Heart left ventricle (tissue), 13 donors: Measurements from ENCODE around the gene KRT222.

ENCODE experiments used
- POLR2A ChIP-seq, 2 donors: fragments of 450-650 bp; IDR thresholded peaks; one replicate each; pipeline ENCODE4 v1.6.1; 2017; ENCODE audit warnings: antibody characterized with exemption in 2 of 2, mild to moderate bottlenecking in 2 of 2, moderate library complexity in 2 of 2
- TF ChIP-seq, protein P1 (sequence below), 12 donors: fragments of 200-600 bp; sonication (generic) in 4 of 12; IDR thresholded peaks; one replicate each; pipeline versions ENCODE4 v1.5.0 to v1.8.0; 2018 to 2022; ENCODE audit warnings: antibody characterized with exemption in 12 of 12, mild to moderate bottlenecking in 5 of 12
- donor health status: ischemic (EF 13 %, LVEDD 7.1; RV severe dilation, severe dysfunction).
- donor health status: DM: no; HTN: yes; CAD: no.
- donor health status: DM: no; HTN: no; CAD: no.
- donor health status: ischemic (EF 25% LVEDD 6.9; RV normal size, moderate dysfunction).
- donor health status: ischemic (EF 25% LVEDD 5.7; RV mildly dilated, moderate dysfunction).
- donor health status: ischemic (EF 35%, LVEDD 5.7; RV mildly dilated, moderate dysfunction).
- donor health status: nonischemic (EF 11% LVEDD 7.7; RV severe dilation, severe dysfunction).
- donor health status: DM: yes; HTN: yes; CAD: no.
- donor health status: PGD.
- donor health status: ischemic (EF 29% LVEDD 5.4; RV normal size, mild dysfunction).
- donor health status: nonischemic (EF 23%, LVEDD 6.1; RV moderate dilation, normal function).

DNA sequence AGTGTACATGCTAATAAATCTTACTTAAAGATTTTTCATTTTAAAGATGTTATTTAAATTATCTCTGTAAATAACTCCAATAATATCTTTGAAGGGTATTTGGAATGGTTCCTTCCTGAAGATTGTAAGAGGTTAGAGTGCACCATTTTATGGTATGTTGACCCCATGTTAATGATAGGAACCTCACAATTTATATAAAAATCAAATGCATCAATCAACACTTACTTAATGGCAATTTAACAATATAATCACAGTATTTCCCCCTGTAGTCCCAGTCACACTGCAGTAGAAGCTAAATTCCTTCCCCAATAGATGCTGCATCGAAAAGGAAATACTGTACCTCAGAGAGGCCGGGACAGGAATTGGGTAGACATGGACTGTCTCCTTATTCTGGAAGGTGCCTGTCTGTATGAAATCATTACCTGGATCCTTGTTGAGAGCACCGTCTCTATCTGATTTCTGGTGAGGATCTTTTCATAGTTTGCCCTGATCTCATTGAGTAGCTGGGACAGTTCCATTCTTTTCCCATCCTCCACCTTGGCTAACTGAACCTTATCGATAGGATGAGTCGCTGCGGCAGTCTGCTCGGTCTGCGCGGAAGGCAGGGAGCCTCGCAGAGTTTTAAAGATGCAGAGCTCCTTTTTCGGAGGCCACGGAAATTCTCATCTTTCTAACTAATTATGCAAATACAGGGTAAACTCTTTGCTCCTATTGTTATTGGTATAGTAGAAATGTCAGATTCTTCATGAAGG is at the start of gene KRT222:
- no peak for TF ChIP-seq POLR2A (IDR thresholded peaks at IDR 0.05)
- TF ChIP-seq, protein P1, sequence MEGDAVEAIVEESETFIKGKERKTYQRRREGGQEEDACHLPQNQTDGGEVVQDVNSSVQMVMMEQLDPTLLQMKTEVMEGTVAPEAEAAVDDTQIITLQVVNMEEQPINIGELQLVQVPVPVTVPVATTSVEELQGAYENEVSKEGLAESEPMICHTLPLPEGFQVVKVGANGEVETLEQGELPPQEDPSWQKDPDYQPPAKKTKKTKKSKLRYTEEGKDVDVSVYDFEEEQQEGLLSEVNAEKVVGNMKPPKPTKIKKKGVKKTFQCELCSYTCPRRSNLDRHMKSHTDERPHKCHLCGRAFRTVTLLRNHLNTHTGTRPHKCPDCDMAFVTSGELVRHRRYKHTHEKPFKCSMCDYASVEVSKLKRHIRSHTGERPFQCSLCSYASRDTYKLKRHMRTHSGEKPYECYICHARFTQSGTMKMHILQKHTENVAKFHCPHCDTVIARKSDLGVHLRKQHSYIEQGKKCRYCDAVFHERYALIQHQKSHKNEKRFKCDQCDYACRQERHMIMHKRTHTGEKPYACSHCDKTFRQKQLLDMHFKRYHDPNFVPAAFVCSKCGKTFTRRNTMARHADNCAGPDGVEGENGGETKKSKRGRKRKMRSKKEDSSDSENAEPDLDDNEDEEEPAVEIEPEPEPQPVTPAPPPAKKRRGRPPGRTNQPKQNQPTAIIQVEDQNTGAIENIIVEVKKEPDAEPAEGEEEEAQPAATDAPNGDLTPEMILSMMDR (IDR thresholded peaks at IDR 0.05): no peak
